Hepatocyte (in vitro differentiated cells): Measurements from ENCODE around the gene ZNF500.

Experiments used
- EZH2 ChIP-seq: fragments of 200-600 bp; sonication (generic); IDR thresholded peaks from 2 replicates; pipeline ENCODE4 v1.6.1; 2016; ENCODE audit warnings: antibody characterized with exemption, mild to moderate bottlenecking, borderline replicate concordance
- TF ChIP-seq, protein P1 (sequence below): fragments of 200-600 bp; sonication (generic); IDR thresholded peaks from 2 replicates; pipeline ENCODE4 v1.5.1; 2016; ENCODE audit warnings: antibody characterized with exemption, mild to moderate bottlenecking; ENCODE audit not compliant: poor library complexity

GRCh38 chr16:4706871-4707270 lies 60.1 kb downstream of the ZNF500 start:
- TF ChIP-seq, protein P1, sequence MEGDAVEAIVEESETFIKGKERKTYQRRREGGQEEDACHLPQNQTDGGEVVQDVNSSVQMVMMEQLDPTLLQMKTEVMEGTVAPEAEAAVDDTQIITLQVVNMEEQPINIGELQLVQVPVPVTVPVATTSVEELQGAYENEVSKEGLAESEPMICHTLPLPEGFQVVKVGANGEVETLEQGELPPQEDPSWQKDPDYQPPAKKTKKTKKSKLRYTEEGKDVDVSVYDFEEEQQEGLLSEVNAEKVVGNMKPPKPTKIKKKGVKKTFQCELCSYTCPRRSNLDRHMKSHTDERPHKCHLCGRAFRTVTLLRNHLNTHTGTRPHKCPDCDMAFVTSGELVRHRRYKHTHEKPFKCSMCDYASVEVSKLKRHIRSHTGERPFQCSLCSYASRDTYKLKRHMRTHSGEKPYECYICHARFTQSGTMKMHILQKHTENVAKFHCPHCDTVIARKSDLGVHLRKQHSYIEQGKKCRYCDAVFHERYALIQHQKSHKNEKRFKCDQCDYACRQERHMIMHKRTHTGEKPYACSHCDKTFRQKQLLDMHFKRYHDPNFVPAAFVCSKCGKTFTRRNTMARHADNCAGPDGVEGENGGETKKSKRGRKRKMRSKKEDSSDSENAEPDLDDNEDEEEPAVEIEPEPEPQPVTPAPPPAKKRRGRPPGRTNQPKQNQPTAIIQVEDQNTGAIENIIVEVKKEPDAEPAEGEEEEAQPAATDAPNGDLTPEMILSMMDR: no peak
- no peak for TF ChIP-seq EZH2
